GM19025 (cell line): ENCODE measurements around the gene BBS2.
A peak's percentile ranks its signal among the peaks of the same experiment; 100 is the strongest.

Experiments
- ATAC-seq: cut with Tn5 transposase; IDR thresholded peaks from one replicate; pipeline ENCODE4 v1.9.1; 2021; ENCODE audit warnings: mild to moderate bottlenecking, low read depth, moderate library complexity; ENCODE audit not compliant: unreplicated experiment

The BBS2 gene

DNA sequence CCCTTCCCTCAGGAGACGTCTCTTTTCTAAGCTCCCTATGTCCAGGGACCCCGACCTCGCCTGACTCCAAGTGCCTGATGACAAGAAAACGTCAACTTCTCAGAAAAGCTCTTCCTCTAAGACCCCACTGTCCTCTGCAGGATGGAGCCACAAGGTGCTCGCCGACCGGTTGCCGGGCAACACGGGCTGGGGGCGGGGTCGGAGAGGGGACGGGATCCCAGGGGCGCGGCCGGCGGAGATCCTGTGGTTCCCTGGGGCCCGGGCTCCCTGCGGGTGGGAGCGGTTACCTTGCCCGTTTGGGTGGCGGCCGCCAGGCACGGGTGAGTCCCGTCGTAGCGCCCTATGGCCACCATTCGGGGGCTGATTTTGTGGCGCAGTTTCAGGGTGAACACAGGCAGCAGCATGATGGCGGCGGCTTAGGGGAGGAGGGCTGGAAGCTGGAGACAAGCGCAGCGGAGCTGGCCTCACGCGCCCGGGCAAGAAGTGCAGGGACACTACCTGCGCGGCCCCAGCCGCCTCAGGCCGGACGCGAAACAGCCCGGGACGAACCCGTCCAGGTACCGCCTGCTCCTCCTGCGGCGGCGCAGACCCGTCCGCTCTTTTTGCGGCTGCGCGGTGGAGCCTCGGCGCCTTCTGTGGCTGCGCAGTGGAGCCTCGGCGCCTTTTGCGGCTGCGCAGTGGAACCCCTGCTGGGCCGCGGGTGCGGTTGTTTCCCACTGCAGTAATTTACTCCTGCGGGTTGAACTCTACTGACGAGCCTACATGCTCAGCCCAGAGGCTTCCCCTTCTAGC lies at the start of gene BBS2:
BBS2 (minus strand) TSS at position 566 of the 792 bp plus-strand sequence; CDS start at position 404, 162 bp downstream.
- ATAC-seq = peak; percentile 89

- no peak for ATAC-seq
Measured at GRCh38 chr16:56564793-56565477, 45.1 kb upstream of the BBS2 start, which contains the start of gene MT4. Gene MT4 (plus strand): TSS chr16:56565073. CDS start chr16:56565129, 56 bp downstream.

GRCh38 chr16:56561126-56561525 lies 41.3 kb upstream of the BBS2 start:
- no peak for ATAC-seq

- no peak for ATAC-seq
Measured at GRCh38 chr16:56560447-56560846, 40.6 kb upstream of the BBS2 start.

DNA sequence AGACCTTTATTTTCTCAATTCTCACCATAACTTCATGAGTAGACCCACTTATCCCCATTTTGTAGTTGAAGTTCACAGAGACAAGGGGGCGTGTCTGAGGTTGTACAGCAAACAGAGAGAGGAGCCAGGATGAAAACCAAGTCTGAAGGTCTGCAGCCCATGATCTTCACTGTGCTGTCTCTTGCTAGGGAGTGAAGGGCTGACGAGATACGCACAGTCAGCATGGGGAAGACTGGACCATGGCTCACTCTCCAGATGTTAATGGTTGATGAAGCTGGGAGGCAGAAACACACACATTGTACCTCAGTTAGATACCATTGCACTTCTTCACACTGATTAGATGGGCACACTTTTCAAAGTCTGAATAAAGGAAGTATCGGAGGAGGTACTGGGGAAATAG lies 39.3 kb upstream of the BBS2 start:
- no peak for ATAC-seq

- no peak for ATAC-seq
Measured at GRCh38 chr16:56558024-56558747, 38.4 kb upstream of the BBS2 start.

GRCh38 chr16:56554441-56554840 lies 34.6 kb upstream of the BBS2 start:
- no peak for ATAC-seq

- no peak for ATAC-seq
Measured at GRCh38 chr16:56551796-56552738, 32.2 kb upstream of the BBS2 start.

GRCh38 chr16:56549744-56550385 lies 30.0 kb upstream of the BBS2 start:
- no peak for ATAC-seq

DNA sequence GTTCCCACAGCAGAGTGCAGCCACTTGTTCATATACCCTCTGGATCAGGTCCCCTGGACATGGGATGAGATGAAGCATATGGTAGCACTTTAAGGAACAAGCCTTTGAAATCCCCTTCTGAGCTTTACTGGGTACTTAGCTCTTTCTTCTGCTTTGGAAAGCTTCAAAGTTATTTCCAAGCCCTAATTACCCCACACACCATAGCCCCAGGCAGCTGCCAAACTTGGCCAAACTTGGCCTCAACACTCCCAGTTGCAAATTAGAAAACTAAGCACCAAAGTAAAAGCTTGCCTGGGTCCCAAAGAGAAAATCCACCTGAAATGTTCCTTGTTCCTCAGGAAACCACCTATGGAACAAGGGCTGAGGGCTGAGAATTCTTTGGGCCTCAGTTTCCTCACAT lies 29.3 kb upstream of the BBS2 start:
- ATAC-seq = no peak

- no peak for ATAC-seq
Measured at GRCh38 chr16:56547949-56548567, 28.2 kb upstream of the BBS2 start.

GRCh38 chr16:56547120-56547948 lies 27.5 kb upstream of the BBS2 start:
- no peak for ATAC-seq

- ATAC-seq = no peak
Measured at GRCh38 chr16:56542039-56542438, 22.2 kb upstream of the BBS2 start.

DNA sequence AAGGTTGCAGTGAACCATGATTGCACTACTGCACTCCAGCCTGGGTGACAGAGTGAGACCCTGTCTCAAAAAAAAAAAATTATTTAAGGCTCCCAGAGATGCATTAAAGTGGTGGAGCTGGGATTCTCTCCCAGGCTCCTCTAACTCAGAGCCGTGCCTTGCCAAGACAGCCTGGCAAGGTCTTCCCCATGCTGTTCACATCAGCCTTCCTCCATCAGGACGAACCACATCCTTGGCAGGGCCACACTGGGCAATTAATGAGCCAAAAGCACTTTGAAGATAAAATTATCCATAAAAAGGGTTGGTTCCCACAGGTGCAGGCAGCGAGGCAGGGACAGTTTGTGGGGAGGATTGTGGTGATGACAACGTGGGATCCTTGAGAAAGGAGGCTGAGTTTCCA lies 19.8 kb upstream of the BBS2 start:
- ATAC-seq = no peak

DNA sequence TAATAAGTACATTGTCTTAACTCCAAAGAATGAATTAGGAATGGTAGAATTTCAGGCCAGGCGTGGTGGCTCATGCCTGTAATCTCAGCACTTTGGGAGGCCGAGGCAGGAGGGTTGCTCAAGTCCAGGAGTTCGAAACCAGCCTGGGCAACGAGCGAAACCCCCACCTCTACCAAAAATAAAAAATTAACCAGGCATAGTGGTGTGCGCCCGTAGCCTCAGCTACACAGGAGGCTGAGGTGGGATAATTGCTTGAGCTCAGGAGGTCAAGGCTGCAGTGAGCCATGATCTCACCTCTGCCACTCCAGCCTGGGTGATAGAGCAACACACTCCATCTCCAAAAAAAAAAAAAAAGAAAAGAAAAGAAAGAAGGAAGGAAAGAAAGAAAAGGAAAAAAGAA lies 18.5 kb upstream of the BBS2 start:
- ATAC-seq = no peak

DNA sequence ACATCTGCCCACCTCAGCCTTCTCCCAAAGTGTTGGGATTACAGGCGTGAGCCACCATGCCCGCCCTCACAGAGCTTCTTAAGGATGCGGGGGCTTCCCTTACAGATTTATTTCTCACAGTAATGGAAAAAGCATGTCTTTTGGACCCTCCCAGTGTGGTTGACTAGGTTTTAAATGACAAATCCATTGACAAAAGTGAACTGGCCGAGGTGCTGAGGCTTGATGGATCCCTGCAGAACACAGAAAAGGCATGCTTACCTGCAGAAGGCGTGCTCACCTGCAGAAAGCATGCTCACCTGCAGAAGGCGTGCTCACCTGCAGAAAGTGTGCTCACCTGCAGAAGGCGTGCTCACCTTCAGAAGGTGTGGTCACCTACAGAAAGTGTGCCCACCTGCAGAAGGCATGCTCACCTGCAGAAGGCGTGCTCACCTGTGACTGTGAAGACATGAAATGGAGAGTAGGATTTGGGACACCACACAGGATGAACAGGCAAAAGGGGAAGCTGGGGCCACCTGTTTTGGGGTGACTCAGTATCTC lies 15.1 kb upstream of the BBS2 start:
- ATAC-seq = no peak

DNA sequence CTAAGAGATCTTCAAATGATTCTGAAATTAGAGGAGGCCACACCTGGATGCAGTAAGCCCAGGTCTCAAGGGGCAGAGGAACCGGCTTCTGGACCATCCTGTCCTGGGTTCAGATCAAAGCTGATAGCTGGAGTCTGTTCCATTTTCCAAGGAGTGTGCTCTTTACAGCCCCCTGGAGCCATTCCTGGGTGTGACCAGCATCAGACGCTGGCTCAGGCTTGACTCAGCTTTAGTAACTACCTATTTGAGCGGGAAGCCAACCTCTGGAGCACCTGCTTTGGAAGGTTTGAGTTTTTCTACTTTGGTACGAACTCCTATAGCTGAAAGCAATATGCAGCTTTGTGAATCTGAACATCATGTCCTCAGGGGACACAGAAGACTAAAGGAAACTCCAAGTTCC lies 12.9 kb upstream of the BBS2 start:
- ATAC-seq = no peak

GRCh38 chr16:56530872-56531271 lies 11.0 kb upstream of the BBS2 start:
- no peak for ATAC-seq
